Mesenchymal stem cell (in vitro differentiated cells and primary cell): ENCODE measurements around the gene POLD4.
"Not testable (repeated sequence)": the region's sequence is repeated elsewhere in the genome, so short reads cannot be mapped to it uniquely, and the experiment has no call there.

Experiments
- DNase-seq: peaks from one replicate; pipeline ENCODE4 v3.0.0-alpha.2; 2013
- H2AFZ ChIP-seq: one replicate; pipeline ENCODE4 v1.6.1; 2013; ENCODE audit warnings: low read depth, mild to moderate bottlenecking, control low read depth, inconsistent platforms, low read length, moderate library complexity
- H2AK5ac ChIP-seq: 2 replicates; pipeline ENCODE4 v1.6.1; 2013; ENCODE audit warnings: low read length, moderate library complexity, mild to moderate bottlenecking, inconsistent platforms; ENCODE audit not compliant: severe bottlenecking
- H2BK120ac ChIP-seq: one replicate; pipeline ENCODE4 v1.6.1; 2013; ENCODE audit warnings: low read depth, mild to moderate bottlenecking, inconsistent platforms, low read length, moderate library complexity
- H2BK12ac ChIP-seq, 2 experiments: one replicate each; pipeline ENCODE4 v1.6.1; 2013; ENCODE audit warnings: inconsistent platforms in 2 of 2, low read length in 2 of 2, mild to moderate bottlenecking in 2 of 2, moderate library complexity in 2 of 2, control low read depth in 1 of 2
- H2BK15ac ChIP-seq: one replicate; pipeline ENCODE4 v1.6.1; 2013; ENCODE audit warnings: mild to moderate bottlenecking, low read depth, inconsistent platforms; ENCODE audit not compliant: poor library complexity, severe bottlenecking
- H2BK5ac ChIP-seq: 2 replicates; pipeline ENCODE4 v1.6.1; 2013; ENCODE audit warnings: low read depth, mild to moderate bottlenecking, low read length, control low read depth, inconsistent platforms; ENCODE audit not compliant: poor library complexity, severe bottlenecking
- H3K14ac ChIP-seq, 2 experiments: one replicate each; pipeline ENCODE4 v1.6.1; 2013; ENCODE audit warnings: inconsistent platforms in 2 of 2, low read length in 2 of 2, control low read depth in 1 of 2, mild to moderate bottlenecking in 1 of 2, moderate library complexity in 1 of 2
- H3K18ac ChIP-seq, 2 experiments: one replicate each; pipeline ENCODE4 v1.6.1; 2013; ENCODE audit warnings: inconsistent platforms in 2 of 2, low read length in 2 of 2, control low read depth in 1 of 2, low read depth in 1 of 2, mild to moderate bottlenecking in 1 of 2
- H3K23ac ChIP-seq, 2 experiments: one replicate each; pipeline ENCODE4 v1.6.1; 2013; ENCODE audit warnings: inconsistent platforms in 2 of 2, low read length in 2 of 2, mild to moderate bottlenecking in 2 of 2, moderate library complexity in 2 of 2, control low read depth in 1 of 2
- H3K27ac ChIP-seq: 2 replicates; pipeline ENCODE4 v1.5.1; 2013; ENCODE audit warnings: mild to moderate bottlenecking, moderate library complexity, low read length, control low read depth, inconsistent platforms; ENCODE audit not compliant: poor library complexity, severe bottlenecking
- H3K27me3 ChIP-seq, 2 experiments: 2 replicates each; pipeline versions ENCODE4 v1.6.1 to v1.7.0; 2013; ENCODE audit warnings: low read length in 2 of 2, mild to moderate bottlenecking in 2 of 2, moderate library complexity in 2 of 2, control low read depth in 1 of 2, inconsistent platforms in 1 of 2; ENCODE audit not compliant: control insufficient read depth in 1 of 2, insufficient read depth in 1 of 2
- H3K36me3 ChIP-seq, 2 experiments: 2 replicates each; pipeline versions ENCODE4 v1.6.1 to v1.7.0; 2013; ENCODE audit warnings: low read length in 2 of 2, control low read depth in 1 of 2, inconsistent platforms in 1 of 2, low read depth in 1 of 2, mild to moderate bottlenecking in 1 of 2; ENCODE audit not compliant: insufficient read depth in 2 of 2, control insufficient read depth in 1 of 2
- H3K4ac ChIP-seq, 2 experiments: one replicate each; pipeline ENCODE4 v1.6.1; 2013; ENCODE audit warnings: inconsistent platforms in 2 of 2, low read length in 2 of 2, mild to moderate bottlenecking in 2 of 2, moderate library complexity in 2 of 2, control low read depth in 1 of 2, low read depth in 1 of 2
- H3K4me1 ChIP-seq: 2 replicates; pipeline ENCODE4 v1.6.1; 2013; ENCODE audit warnings: low read depth, low read length, control low read depth; ENCODE audit not compliant: control insufficient read depth, insufficient read depth
- H3K4me2 ChIP-seq: 2 replicates; pipeline ENCODE4 v1.6.1; 2013; ENCODE audit warnings: low read length, mild to moderate bottlenecking, inconsistent platforms; ENCODE audit not compliant: poor library complexity, severe bottlenecking
- H3K4me3 ChIP-seq, 2 experiments: 2 replicates each; pipeline versions ENCODE4 v1.5.1 to v1.7.0; 2013; ENCODE audit warnings: low read length in 2 of 2, mild to moderate bottlenecking in 2 of 2, control low read depth in 1 of 2, low read depth in 1 of 2; ENCODE audit not compliant: insufficient read depth in 1 of 2
- H3K79me1 ChIP-seq: replicated peaks from 2 replicates; pipeline ENCODE4 v1.6.1; 2013; ENCODE audit warnings: mild to moderate bottlenecking, control low read depth, low read length, inconsistent platforms; ENCODE audit not compliant: poor library complexity, severe bottlenecking
- H3K9ac ChIP-seq: 2 replicates; pipeline ENCODE4 v1.7.0; 2013; ENCODE audit warnings: mild to moderate bottlenecking, low read length, moderate library complexity
- H3K9me3 ChIP-seq: 2 replicates; pipeline ENCODE4 v1.7.0; 2013; ENCODE audit warnings: mild to moderate bottlenecking, low read length; ENCODE audit not compliant: control insufficient read depth
- H4K8ac ChIP-seq: one replicate; pipeline ENCODE4 v1.6.1; 2013; ENCODE audit warnings: inconsistent platforms, mild to moderate bottlenecking, low read length, moderate library complexity
- H4K91ac ChIP-seq: one replicate; pipeline ENCODE4 v1.6.1; 2013; ENCODE audit warnings: mild to moderate bottlenecking, low read length, inconsistent platforms
- WGBS: methylation state at CpG from one replicate; pipeline ENCODE4 v1.1.7; 2013; ENCODE audit warnings: mixed read lengths; 5-methylcytosine and 5-hydroxymethylcytosine counted together

POLD4 gene

GRCh38 chr11:67320011-67320410 is 33.3 kb downstream of the POLD4 start:
- Histone ChIP-seq H3K27ac (no peak overlapping the region), H3K4me3 (no peak overlapping the region), H3K14ac (no peak overlapping the region), H2BK120ac (no peak overlapping the region), H4K8ac (no peak overlapping the region), H3K9ac (no peak overlapping the region), H4K91ac (no peak overlapping the region), H2BK5ac (no peak overlapping the region), H2AFZ (no peak overlapping the region), H3K9me3 (no peaks in the 10 kb centered on the region), H3K23ac (peak overlapping the region in 1 of 2 experiments; percentile 65), H3K4me1 (no peaks in the 10 kb centered on the region), H3K79me1 (peaks cover 14% of the 10 kb centered on the region), H3K18ac (no peak overlapping the region), H2BK15ac (no peak overlapping the region), H3K4ac (no peak overlapping the region), H2BK12ac (no peak overlapping the region), H2AK5ac (no peak overlapping the region), H3K4me2 (no peak overlapping the region), H3K27me3 (no peaks in the 10 kb centered on the region), H3K36me3 (peaks cover 0 to 5% of the 10 kb centered on the region in 2 experiments)
- no peak for DNase-seq
- 93% methylated on average over 3 of the region's 3 CpGs for WGBS

- not testable (repeated sequence) for H2BK120ac ChIP-seq, H3K23ac ChIP-seq, H2BK15ac ChIP-seq, H3K18ac ChIP-seq, H3K27me3 ChIP-seq, H3K4me1 ChIP-seq, H3K14ac ChIP-seq, H2AK5ac ChIP-seq, H4K8ac ChIP-seq, H3K4me2 ChIP-seq, H4K91ac ChIP-seq, H3K9me3 ChIP-seq, H2BK5ac ChIP-seq, H3K27ac ChIP-seq, H3K36me3 ChIP-seq, H3K4ac ChIP-seq, H2BK12ac ChIP-seq, DNase-seq, H2AFZ ChIP-seq
- Histone ChIP-seq H3K9ac (peak overlapping the region; percentile 88), H3K4me3 (peak overlapping the region in 1 of 2 experiments; percentile 92), H3K79me1 (peaks cover 14% of the 10 kb centered on the region)
- WGBS: 92% methylated on average over 12 of the region's 12 CpGs
Measured at GRCh38 chr11:67318876-67319275, 34.5 kb downstream of the POLD4 start.

- Histone ChIP-seq H3K4me3 (peak overlapping the region; percentile 71 to 92), H2AK5ac (no peak overlapping the region), H3K18ac (peak overlapping the region; percentile 8 to 86), H3K9ac (peak overlapping the region; percentile 88), H3K4me1 (no peaks in the 10 kb centered on the region), H3K9me3 (no peaks in the 10 kb centered on the region), H2BK5ac (no peak overlapping the region), H3K14ac (no peak overlapping the region), H4K91ac (no peak overlapping the region), H3K27ac (no peak overlapping the region), H3K4me2 (peak overlapping the region; percentile 95), H2AFZ (peak overlapping the region; percentile 94), H2BK120ac (no peak overlapping the region), H2BK15ac (peak overlapping the region; percentile 19), H4K8ac (peak overlapping the region; percentile 19), H3K23ac (no peak overlapping the region), H3K4ac (no peak overlapping the region), H3K79me1 (peaks cover 14% of the 10 kb centered on the region), H3K36me3 (peaks cover 0 to 5% of the 10 kb centered on the region in 2 experiments), H2BK12ac (no peak overlapping the region), H3K27me3 (no peaks in the 10 kb centered on the region)
- under 1% methylated on average over 48 of the region's 53 CpGs for WGBS
- DNase-seq: no peak
Measured at GRCh38 chr11:67317888-67318555, 35.3 kb downstream of the POLD4 start.

GRCh38 chr11:67317205-67317887 is 36.0 kb downstream of the POLD4 start:
- H3K9me3 ChIP-seq: no peaks in the 10 kb centered on the region
- WGBS: under 1% methylated on average over 55 of the region's 55 CpGs
- peak overlapping the region; percentile 88 for H3K9ac ChIP-seq

More at GRCh38 chr11:67317205-67317887, 36.0 kb downstream of the POLD4 start:
- peak overlapping the region; percentile 36 for H2BK120ac ChIP-seq
- H2BK12ac ChIP-seq: peak overlapping the region in 1 of 2 experiments; percentile 28
- no peak overlapping the region for H2AK5ac ChIP-seq
- H3K4me1 ChIP-seq: no peaks in the 10 kb centered on the region
- H3K27ac ChIP-seq: peak overlapping the region; percentile 88
- H3K14ac ChIP-seq: peak overlapping the region in 1 of 2 experiments; percentile 86
- H2BK15ac ChIP-seq: peak overlapping the region; percentile 31
- H3K4me3 ChIP-seq: peak overlapping the region; percentile 71 to 92
- no peaks in the 10 kb centered on the region for H3K27me3 ChIP-seq
- peaks cover 14% of the 10 kb centered on the region for H3K79me1 ChIP-seq
- H3K23ac ChIP-seq: no peak overlapping the region
- H3K4ac ChIP-seq: peak overlapping the region in 1 of 2 experiments; percentile 25
- peak; percentile 94 for DNase-seq
- H3K36me3 ChIP-seq: peaks cover under 1 to 5% of the 10 kb centered on the region in 2 experiments
- H3K4me2 ChIP-seq: peak overlapping the region; percentile 95
- H4K8ac ChIP-seq: peak overlapping the region; percentile 87
- H2BK5ac ChIP-seq: no peak overlapping the region
- peak overlapping the region; percentile 93 to 95 for H3K18ac ChIP-seq
- peak overlapping the region; percentile 88 for H4K91ac ChIP-seq
- H2AFZ ChIP-seq: peak overlapping the region; percentile 55
